Hematopoietic multipotent progenitor cell treated with erythropoietin and hydrocortisone succinate and interleukin-3 and kit ligand, for 15 days (in vitro differentiated cells): ENCODE results near the gene RWDD4.

Experiments
- DNase-seq: peaks from one replicate; pipeline ENCODE4 v3.0.0-alpha.2; 2015; ENCODE audit warnings: low spot score

Gene RWDD4

DNA sequence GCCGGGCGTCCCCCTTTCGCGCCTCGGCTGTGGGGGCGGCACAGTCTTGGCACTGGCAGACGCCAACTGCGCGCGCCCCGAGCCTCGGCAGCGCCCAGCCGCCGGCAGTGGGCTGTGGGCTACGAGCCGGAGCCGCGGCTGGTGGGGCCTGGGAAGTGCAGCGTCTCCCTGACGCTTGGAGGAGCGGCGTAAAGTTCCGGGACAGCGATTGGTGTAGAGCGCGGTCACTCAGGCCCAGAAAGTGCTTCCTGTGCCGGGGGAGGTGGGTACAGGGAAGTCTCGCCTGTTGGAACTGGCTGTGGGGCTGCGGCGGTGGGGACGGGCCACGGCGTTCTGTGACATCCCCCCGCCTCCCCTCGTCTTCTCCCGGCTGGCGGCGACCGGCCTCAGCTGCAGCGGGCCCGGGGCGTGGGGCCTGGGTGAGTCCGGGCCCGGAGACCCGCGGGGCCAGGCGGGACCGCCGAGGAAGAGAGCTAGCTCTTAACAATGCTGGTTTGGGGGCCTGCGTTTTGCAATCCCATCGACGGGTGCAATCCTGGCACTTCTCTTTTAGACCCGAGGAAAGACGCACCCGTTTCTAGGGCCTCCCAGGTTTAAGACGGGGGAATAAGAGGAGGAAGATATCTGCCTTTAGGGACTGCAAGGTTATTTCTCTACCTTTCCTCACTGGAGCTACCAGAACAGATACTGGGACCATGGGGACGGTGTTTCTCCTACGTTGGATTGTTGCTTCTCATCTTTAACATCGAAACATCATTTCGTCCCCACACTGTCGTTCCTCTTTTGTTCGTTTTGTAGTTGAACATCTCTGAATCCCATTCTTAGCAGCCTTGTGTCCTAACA is at the start of gene RWDD4, which contains the start of gene TRAPPC11:
TSS of gene RWDD4 (minus strand) at position 157 of the 843 bp plus-strand sequence. CDS start 233 bp downstream, outside the sequence.
TSS of gene TRAPPC11 (plus strand) at position 265 of the 843 bp plus-strand sequence. CDS start 4,575 bp downstream, outside the sequence.
- DNase-seq, result peak; percentile 91

DNA sequence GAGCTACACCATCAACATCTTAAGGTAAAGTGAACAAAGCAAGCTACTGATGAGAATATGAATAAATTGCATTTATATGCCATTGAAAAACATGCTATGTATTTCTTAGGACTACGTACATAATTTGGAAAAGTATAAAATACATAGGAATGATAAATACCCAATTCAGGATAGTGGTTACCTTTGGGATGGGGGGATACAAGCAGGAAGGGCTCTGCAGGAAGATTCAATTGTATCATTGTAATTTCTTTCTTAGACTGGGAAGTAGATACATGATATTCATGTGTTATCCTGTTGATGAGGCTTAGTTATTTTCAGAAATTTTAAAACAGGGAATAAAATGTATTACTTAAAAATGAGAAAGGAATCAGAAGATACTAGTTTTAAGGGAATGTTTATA is 43.5 kb upstream of the RWDD4 start:
- DNase-seq, result no peak

DNA sequence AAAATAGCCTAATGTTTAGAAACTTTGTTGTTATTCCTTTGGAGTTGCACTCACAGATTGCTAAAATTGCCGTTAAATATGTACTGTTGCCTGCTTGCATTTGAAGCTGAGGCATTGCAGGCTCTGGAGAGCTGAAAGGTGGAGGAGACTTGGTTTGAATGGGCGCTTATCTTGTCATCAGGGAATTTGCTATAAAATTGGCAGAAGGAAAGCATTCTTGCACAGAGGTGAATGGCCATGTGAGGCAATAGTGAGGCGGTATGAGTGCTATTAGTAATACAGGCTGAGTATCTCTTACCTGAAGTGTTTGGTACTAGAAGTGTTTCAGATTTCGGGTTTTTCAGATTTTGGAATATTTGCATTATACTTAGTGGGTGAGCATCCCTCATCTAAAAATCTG is 41.4 kb upstream of the RWDD4 start:
- DNase-seq, result no peak

DNA sequence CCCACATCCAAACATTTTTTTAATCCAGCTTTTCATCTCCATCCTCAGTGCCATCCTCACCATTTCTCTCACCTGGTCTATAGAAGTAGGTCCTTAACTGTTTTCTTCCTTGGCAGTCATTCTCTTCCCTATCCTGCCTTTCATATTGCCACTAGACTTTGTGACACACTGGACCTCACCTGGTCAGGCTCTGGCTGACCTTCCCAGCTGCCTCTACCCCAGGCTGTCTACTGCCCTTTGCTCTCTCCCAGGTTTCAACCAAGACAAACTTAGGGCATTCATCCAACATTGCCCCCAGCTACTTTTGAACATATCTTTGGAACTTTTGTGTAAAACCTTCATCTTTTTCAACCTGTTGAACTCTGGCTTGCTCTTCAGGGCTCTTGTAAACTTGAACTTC is 39.9 kb upstream of the RWDD4 start:
- DNase-seq, result no peak

DNA sequence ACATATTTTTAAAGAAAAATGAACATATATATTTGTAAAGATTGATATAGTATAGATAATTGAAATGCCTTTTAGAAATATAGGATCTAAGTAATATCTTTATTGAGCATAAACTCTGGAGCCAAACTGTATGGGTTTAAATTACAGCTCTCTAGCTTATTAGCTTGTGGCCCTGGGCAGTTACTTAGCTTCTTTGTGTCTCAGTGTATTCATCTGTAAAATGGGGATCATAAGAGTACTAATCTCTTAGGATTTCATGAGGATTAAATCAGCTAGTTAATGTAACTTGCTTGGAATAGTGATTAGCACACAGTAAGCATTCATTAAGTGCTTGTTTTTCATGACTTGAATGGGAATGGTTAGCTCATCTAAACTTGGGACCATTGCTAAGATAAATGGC is 32.9 kb upstream of the RWDD4 start:
- DNase-seq, result no peak

DNA sequence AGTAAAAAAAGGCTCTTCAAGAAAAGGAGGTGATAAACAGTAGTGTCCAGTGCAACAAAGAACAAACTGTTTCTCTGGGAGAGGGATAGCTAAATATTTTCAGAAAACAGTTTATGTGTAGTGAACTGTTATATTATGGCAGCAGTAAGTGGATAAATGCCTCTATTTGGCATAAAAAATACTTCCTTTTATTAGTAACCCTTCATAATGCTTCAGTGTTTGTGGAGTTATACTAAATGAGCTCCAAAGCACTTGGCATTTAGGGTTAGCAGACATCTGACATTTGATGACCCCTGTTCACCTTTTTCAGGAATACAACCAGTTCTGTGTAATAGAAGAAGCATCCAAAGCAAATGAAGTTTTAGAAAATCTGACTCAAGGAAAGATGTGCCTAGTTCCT is 32.0 kb upstream of the RWDD4 start:
- no peak for DNase-seq

DNA sequence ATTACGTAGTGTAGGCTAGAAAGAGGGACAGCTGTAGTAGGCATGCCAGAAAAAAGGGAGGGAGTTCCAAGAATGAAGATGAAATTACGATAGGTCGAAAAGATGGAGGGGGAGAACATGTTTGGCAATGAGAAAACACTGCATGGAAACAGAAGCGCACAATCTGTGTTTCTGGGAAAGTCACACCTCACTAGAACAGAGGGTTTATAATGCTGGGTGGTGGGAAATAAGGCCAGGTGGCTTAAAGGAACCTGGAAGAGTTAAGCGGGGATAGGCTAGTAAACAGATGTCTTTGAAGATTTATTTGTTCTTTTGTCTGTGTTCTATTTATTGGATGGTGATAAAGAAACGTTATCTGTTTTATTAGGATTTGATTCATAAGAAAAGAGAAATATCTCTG is 29.2 kb upstream of the RWDD4 start:
- no peak for DNase-seq

DNA sequence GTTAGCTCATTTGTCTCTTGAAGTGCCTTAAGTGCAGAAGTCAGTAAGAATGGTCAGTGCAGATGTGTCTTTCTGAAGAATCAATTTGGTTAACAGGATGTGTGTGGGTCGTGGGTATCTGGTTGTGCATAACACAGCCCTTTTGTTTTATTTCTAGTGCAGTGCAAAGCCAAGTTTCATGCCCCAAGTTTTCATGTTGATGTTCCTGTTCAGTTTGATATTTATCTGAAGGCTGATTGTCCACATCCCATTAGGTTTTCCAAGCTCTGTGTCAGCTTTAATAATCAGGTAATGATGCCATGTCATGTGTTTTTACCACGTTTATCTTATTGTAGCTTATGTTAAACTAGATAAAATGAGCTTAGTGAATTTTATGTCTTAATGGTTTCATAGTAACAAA is 27.5 kb upstream of the RWDD4 start:
- DNase-seq, result no peak

DNA sequence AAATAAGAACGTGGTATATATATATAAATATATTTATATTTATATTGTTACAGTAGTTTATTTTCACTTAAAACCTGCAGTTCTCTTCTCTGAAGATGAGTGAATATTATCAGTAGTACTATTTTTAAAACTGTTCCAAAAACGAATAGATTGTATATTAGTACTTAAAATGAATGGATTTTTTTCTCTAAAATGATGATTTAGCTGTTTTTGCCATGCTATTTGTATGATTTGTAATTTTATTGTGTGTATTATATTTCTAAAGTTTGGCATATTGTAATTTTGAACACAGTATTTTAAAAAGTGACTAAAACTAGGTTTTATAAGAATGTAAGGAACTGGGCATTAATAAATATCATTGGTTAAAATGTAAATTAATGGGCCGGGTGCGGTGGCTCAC is 22.1 kb upstream of the RWDD4 start:
- DNase-seq, result no peak

DNA sequence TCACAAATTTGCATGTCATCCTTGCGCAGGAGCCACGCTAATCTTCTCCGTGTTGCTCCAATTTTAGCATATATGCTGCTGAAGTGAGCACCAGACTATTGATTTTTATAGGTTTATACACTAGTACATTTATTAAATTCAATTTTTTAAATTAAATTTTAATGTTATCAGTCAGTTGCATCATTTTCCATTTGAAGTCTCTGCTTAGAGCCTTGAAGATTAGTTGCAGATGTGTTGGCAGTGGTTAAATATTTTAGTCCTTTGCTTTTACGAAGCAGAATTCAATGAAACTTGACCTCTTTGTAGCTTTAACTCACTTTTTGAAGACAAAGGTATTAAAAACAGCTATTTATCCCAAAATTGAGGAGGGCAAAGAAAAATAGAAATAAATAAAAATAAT is 16.6 kb upstream of the RWDD4 start:
- DNase-seq, result no peak

DNA sequence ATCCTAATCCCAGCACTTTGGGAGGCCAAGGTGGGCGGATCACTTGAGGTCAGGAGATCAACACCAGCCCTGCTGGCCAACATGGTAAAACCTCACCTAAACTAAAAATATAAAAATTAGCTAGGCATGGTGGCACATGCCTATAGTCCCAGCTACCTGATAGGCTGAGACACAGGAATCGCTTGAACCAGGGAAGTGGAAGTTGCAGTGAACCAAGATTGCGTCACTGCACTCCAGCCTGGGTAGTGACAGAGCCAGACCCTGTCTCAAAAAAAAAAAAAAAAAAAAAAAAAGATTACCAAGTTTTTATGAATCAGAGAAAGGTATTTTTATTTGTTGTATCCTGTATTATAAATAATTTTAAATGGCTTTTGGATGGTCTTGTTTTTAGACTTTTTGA is 15.2 kb upstream of the RWDD4 start:
- no peak for DNase-seq

DNA sequence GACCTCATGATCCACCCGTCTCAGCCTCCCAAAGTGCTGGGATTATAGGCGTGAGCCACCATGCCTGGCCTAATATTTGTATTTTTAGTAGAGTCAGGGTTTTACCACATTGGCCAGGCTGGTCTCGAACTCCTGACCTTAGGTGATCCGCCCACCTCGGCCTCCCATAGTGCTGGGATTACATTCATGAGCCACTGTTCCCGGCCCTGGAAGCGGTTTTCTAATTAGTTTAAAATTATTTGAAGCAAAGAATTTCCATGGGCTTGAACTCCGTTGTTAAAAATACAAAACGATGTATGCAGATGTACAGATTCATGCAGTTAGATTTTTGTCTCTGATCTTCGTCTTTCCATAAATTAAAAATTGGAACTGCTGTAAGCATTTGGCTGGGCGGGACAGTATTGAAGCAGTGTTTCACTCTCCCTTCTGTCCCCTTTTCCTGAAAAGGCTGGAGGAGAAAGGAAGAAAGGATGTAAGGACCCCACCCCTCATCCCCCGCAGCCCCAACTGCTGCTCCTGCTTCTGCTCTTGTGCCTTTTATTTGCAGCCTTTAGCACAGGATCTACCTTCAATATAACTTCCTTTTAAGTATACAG is 12.1 kb upstream of the RWDD4 start:
- no peak for DNase-seq

DNA sequence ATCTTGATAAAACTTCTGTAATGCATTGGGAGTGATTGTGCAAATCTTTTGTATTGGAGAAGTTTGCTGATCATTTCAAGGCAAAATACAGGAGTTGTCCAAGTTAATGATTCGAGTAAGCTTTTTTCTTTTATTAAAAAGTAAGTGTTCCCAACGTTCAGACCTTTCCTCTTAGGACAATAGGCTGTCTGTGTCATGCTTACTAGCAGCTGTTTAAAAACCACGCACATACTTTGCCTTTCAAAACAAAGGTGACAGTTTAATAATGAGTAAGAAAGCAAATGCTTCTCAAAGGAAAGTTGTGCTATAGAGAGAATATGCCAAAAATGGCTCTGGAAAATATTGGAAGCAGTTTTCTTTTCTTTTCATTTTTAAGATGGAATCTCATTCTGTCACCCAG is 11.3 kb upstream of the RWDD4 start:
- no peak for DNase-seq

DNA sequence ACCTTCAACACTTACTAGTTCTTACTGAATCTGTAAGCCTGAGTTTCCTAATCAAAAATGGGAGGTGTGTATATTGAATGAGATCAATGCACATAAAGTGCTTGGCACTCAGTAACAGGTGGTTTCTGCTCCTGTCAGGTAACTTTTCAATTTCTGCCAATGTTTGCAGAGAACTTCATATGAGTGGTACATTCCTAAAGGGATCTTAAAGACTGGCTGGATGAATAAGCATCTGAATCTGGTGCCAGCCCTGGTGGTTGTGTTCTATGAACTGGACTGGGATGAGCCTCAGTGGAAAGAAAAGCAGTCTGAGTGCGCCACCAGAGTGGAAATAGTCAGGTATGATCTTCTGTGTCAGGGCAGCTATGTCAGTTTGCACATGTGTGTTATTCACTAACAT is 7.1 kb upstream of the RWDD4 start:
- DNase-seq, result no peak

DNA sequence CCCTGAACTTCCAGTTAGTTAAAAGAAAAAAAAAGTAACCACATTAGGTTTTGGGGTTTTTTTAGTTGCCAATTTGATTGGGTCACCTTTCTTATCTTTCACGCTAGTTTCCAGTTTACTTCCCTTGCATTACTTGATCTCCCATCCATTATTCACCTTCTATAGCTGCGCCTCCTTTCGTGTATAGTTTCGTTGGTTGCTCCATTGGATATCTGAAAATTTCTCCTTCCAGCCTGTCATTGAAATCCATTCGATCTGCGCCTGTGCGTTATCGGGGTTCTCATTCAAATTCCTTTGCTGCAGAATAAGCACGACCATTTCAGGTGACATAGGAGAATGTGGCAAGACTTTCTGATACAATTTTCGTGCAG is 872 bp upstream of the RWDD4 start:
- no peak for DNase-seq

DNA sequence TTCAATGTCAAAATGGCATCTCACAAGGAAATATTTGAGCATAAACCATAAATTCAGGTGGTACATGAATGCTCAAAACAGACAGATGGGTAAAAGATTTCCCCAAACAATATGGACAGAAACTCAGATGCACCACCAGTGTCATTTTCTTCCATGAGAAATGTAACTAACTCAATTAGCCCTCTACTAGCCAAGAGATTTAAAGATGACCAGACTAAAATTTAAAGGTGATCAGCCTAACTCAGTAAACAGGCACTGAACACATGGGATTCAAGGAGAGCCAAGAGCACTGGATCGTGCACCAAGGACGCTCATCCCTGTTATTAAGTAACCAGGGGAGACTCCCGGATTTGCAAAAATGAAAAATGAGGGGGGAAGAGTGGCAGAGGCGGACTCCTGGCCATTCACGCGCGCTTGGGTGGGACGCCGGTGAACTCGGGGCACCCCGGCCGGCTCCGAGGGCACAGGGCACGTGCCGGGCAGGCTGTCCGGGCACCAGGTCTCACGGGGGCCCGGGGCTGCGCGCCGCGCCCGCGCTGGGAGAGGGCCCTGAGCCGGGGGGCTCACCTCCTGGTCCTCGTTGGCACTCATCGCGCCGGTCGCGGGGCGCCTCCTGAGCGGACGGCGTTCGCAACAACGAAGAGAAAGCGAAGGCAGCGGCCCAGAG is 490 bp downstream of the RWDD4 start:
- DNase-seq, result peak; percentile 17

DNA sequence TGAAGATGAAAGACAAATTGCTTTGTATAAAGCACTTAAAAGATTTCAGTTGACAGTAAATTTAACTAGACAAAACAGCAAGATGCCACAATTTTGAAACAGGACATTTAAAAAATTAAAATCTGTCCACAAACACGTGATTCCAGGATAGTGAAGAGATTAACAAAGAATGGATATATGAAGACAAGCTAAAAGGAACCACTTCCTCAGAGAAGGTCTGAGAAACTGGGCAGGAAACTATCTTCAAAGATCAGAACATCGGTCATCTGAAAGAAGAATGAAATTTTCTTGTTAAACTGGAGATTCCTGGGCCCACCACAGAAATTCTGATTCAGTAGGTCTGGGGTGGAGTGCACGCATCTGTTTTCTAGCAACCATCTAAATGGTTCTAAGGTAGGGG is 1.4 kb downstream of the RWDD4 start:
- no peak for DNase-seq

DNA sequence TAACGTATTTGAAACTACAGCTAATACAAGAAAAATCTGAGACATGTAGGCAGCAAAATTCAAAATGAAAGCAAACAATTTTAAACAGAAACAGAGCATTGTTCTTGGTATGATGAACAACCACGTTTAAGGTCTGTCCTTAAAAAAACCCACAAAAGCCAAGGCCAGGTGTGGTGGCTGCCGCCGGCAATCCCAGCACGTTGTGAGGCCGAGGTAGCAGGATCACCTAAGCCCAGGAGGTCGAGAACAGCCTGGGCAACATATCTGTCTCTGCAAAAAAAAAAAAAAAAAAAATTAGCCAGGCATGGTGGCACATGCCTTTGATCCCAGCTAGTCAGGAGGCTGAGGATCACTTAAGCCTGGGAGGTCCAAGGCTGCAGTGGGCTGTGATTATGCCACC is 13.7 kb downstream of the RWDD4 start:
- DNase-seq, result no peak

DNA sequence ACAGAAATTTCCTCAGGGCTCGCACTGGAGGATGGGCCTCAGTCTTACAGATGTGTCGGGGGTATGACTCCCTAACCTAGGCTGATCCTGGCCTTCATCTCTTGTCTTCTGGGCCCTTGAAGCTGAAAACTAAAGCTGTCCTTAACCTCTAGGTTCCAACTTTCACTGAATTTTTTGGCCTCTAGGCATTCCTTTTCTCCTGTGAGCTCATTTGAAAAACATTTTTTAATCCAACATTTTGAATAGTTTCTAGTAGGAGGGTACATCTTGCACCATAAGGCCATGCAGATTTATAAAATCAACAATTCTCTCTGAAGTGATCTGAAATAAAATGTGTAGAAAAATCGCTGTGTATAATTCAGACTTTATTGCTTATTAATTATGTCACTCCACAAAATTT is 19.7 kb downstream of the RWDD4 start:
- DNase-seq, result no peak

DNA sequence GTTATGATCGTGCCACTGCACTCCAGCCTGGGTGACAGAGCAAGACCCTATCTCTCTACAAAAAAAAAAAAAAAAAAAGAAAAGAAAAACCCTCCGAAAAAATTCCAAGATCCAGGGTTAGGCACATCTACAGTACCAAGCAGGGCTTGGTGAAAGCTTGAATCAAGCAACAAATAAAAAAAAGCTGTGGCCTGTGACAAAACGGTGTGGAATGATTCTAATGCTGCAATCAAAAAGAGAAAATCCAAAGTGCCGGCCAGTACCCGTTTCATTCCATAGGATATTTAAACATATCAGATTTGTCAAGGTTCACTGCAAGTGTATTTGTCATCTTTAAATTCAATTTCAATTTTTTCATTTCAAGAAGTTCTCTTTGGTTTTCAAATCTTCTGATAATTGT is 20.5 kb downstream of the RWDD4 start:
- DNase-seq, result no peak

DNA sequence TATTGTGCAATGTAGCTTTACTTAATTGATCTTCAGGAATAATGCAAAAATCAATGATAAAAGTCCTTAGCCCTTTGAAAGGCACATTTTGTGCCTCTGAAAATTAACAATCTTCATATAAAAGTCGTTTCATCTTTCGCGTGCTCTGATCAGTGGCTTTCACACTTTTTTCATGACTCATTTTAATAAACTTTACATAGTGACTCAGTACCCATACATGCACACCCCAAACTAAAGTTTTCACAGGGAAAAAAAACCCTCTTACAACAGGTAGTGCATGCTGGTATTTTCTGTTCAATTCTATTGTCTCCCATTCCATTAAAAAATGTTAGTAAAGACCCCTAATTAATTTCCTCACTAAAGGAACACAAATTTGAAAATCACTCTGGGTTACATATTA is 21.5 kb downstream of the RWDD4 start:
- DNase-seq, result no peak

DNA sequence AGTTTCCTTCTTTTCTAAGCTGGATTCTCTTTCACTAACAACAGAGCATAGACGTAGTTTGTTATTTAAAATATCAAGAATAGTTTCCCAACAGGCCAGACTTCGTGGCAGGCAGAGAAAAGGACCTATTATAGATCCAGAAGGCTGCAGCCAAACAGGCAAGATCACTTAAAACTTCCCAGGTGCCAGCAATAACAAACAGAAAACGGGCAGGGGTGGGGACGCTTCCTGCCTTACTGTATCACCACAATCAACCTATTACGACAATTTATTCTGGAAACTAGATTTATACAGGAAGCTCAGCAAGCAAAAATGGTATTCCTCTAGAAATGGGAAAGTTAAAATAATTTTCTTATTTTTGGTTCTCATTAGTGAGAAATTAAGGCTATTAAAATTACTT is 22.1 kb downstream of the RWDD4 start:
- no peak for DNase-seq

DNA sequence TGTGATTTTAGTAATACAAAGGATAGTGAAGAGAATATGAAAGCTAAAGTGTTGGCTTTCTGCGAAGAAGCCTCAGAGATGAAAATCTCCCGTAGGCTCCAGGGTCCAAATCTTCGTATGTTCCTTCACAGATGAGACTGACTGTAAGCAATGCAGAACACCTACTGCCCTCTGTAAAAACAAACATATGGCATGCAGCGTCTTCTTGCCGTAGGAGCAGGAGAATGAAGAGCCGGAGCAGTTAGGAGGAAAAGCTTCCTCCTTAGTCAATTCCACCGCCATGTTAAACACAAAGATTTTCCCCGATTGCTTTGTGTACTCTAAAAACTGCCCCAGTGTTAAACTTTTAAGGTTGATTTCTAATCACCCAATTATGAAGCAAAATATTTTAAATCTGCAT is 22.5 kb downstream of the RWDD4 start:
- no peak for DNase-seq
